Transverse colon (tissue), 3 donors: ENCODE measurements around the gene NSD2.

ENCODE experiments used
- CTCF ChIP-seq, 5 experiments: fragments of 200-600 bp in 3 of 5; fragments of 450-650 bp in 2 of 5; sonication (generic) in 3 of 5; IDR thresholded peaks; 1 replicate in 2 of 5; 2 replicates in 3 of 5; pipeline ENCODE4 v1.5.1; 2016 to 2017; ENCODE audit warnings: antibody characterized with exemption in 5 of 5, inconsistent platforms in 3 of 5, mild to moderate bottlenecking in 2 of 5, moderate library complexity in 1 of 5
- EP300 ChIP-seq: sonication (generic); formaldehyde crosslinking; IDR thresholded peaks from one replicate; pipeline ENCODE4 v1.6.1; 2017; ENCODE audit warnings: antibody characterized with exemption, low read depth
- POLR2A ChIP-seq: fragments of 450-650 bp; IDR thresholded peaks from one replicate; pipeline ENCODE4 v1.6.1; 2016; ENCODE audit warnings: antibody characterized with exemption, mild to moderate bottlenecking, moderate library complexity

GRCh38 chr4:1903035-1903434, 31.8 kb downstream of the NSD2 start:
- TF ChIP-seq CTCF (IDR thresholded peaks at IDR 0.05) (no peak), EP300 (no peak), POLR2A (no peak)
